HUES6 (cell line): ENCODE results near the gene DNAH2.

ENCODE experiments used
- H3K27ac ChIP-seq: 2 replicates; pipeline ENCODE4 v1.7.0; 2013; ENCODE audit warnings: low read depth, mild to moderate bottlenecking, low read length, inconsistent platforms
- H3K27me3 ChIP-seq: 2 replicates; pipeline ENCODE4 v1.6.1; 2013; ENCODE audit warnings: low read length; ENCODE audit not compliant: control insufficient read depth, insufficient read depth
- H3K36me3 ChIP-seq: 2 replicates; pipeline ENCODE4 v1.6.1; 2013; ENCODE audit warnings: low read length; ENCODE audit not compliant: control insufficient read depth, insufficient read depth
- H3K4me1 ChIP-seq: 2 replicates; pipeline ENCODE4 v1.6.1; 2013; ENCODE audit warnings: low read length; ENCODE audit not compliant: control insufficient read depth, insufficient read depth
- H3K4me3 ChIP-seq: 2 replicates; pipeline ENCODE4 v1.5.1; 2013; ENCODE audit warnings: low read depth, low read length
- H3K9ac ChIP-seq: one replicate; pipeline ENCODE4 v1.6.1; 2013; ENCODE audit warnings: mild to moderate bottlenecking, low read length
- H3K9me3 ChIP-seq: 2 replicates; pipeline ENCODE4 v1.6.1; 2013; ENCODE audit warnings: low read depth, low read length; ENCODE audit not compliant: control insufficient read depth, insufficient read depth

DNAH2 gene

GRCh38 chr17:7713782-7714181 is 3.8 kb upstream of the DNAH2 start:
- Histone ChIP-seq H3K4me3 (no peak overlapping the region), H3K9me3 (no peaks in the 10 kb centered on the region), H3K27me3 (peaks cover 21% of the 10 kb centered on the region), H3K4me1 (peaks cover 27% of the 10 kb centered on the region), H3K9ac (no peak overlapping the region), H3K36me3 (no peaks in the 10 kb centered on the region), H3K27ac (no peak overlapping the region)

- Histone ChIP-seq H3K27ac (no peak overlapping the region), H3K9me3 (no peaks in the 10 kb centered on the region), H3K4me3 (no peak overlapping the region), H3K27me3 (peaks cover 32% of the 10 kb centered on the region), H3K9ac (no peak overlapping the region), H3K4me1 (peaks cover 27% of the 10 kb centered on the region), H3K36me3 (no peaks in the 10 kb centered on the region)
Observed at GRCh38 chr17:7714721-7715594, 2.6 kb upstream of the DNAH2 start.

- Histone ChIP-seq H3K4me1 (peaks cover 27% of the 10 kb centered on the region), H3K4me3 (peak overlapping the region; percentile 80), H3K9ac (peak overlapping the region; percentile 21), H3K27me3 (peaks cover 40% of the 10 kb centered on the region), H3K9me3 (no peaks in the 10 kb centered on the region), H3K36me3 (no peaks in the 10 kb centered on the region), H3K27ac (no peak overlapping the region)
Observed at GRCh38 chr17:7715936-7716886, 1.3 kb upstream of the DNAH2 start.

- H3K36me3 ChIP-seq = no peaks in the 10 kb centered on the region
- no peaks in the 10 kb centered on the region for H3K9me3 ChIP-seq
- peak overlapping the region; percentile 80 for H3K4me3 ChIP-seq
- no peak overlapping the region for H3K27ac ChIP-seq
- peaks cover 18% of the 10 kb centered on the region for H3K4me1 ChIP-seq
- peaks cover 32% of the 10 kb centered on the region for H3K27me3 ChIP-seq
- H3K9ac ChIP-seq = no peak overlapping the region
Observed at GRCh38 chr17:7717756-7718350, 309 bp downstream of the DNAH2 start.

- Histone ChIP-seq H3K4me1 (peaks cover 18% of the 10 kb centered on the region), H3K9me3 (no peaks in the 10 kb centered on the region), H3K27me3 (peaks cover 29% of the 10 kb centered on the region), H3K36me3 (no peaks in the 10 kb centered on the region), H3K27ac (no peak overlapping the region), H3K4me3 (no peak overlapping the region), H3K9ac (no peak overlapping the region)
Observed at GRCh38 chr17:7719661-7720060, 2.1 kb downstream of the DNAH2 start.

- no peak overlapping the region for H3K4me3 ChIP-seq
- no peak overlapping the region for H3K9ac ChIP-seq
- no peaks in the 10 kb centered on the region for H3K36me3 ChIP-seq
- no peaks in the 10 kb centered on the region for H3K9me3 ChIP-seq
- no peak overlapping the region for H3K27ac ChIP-seq
- H3K27me3 ChIP-seq = peaks cover 29% of the 10 kb centered on the region
- H3K4me1 ChIP-seq = peaks cover 18% of the 10 kb centered on the region
Observed at GRCh38 chr17:7720125-7720524, 2.6 kb downstream of the DNAH2 start.

- Histone ChIP-seq H3K4me3 (no peak overlapping the region), H3K9me3 (no peaks in the 10 kb centered on the region), H3K36me3 (no peaks in the 10 kb centered on the region), H3K4me1 (peaks cover 11% of the 10 kb centered on the region), H3K27me3 (peaks cover 29% of the 10 kb centered on the region), H3K27ac (no peak overlapping the region), H3K9ac (no peak overlapping the region)
Observed at GRCh38 chr17:7721612-7722011, 4.1 kb downstream of the DNAH2 start.

- Histone ChIP-seq H3K36me3 (no peaks in the 10 kb centered on the region), H3K4me1 (no peaks in the 10 kb centered on the region), H3K27ac (no peak overlapping the region), H3K9ac (no peak overlapping the region), H3K9me3 (no peaks in the 10 kb centered on the region), H3K4me3 (no peak overlapping the region), H3K27me3 (no peaks in the 10 kb centered on the region)
Observed at GRCh38 chr17:7727886-7728285, 10.3 kb downstream of the DNAH2 start.

GRCh38 chr17:7729816-7730215 is 12.3 kb downstream of the DNAH2 start:
- H3K9me3 ChIP-seq = no peaks in the 10 kb centered on the region
- no peaks in the 10 kb centered on the region for H3K4me1 ChIP-seq
- no peaks in the 10 kb centered on the region for H3K36me3 ChIP-seq
- H3K27me3 ChIP-seq = peaks cover 7% of the 10 kb centered on the region; the same call in 1 of the 2 replicates
- H3K9ac ChIP-seq = no peak overlapping the region
- H3K27ac ChIP-seq = no peak overlapping the region
- H3K4me3 ChIP-seq = no peak overlapping the region

- Histone ChIP-seq H3K27ac (no peak overlapping the region), H3K9me3 (no peaks in the 10 kb centered on the region), H3K36me3 (no peaks in the 10 kb centered on the region), H3K9ac (no peak overlapping the region), H3K4me1 (no peaks in the 10 kb centered on the region), H3K27me3 (peaks cover 19% of the 10 kb centered on the region; the same call in 1 of the 2 replicates), H3K4me3 (no peak overlapping the region)
Observed at GRCh38 chr17:7732981-7733539, 15.5 kb downstream of the DNAH2 start.
